Stromal cell of bone marrow (primary cell): ENCODE data around the gene C11orf98.
"Not testable (repeated sequence)": the region's sequence is repeated elsewhere in the genome, so short reads cannot be mapped to it uniquely, and the experiment has no call there.

Experiments
- DNase-seq: peaks from one replicate; pipeline ENCODE4 v3.0.0-alpha.2; 2012; ENCODE audit warnings: low read depth

The C11orf98 gene

GRCh38 chr11:62650283-62650682 is 14.7 kb downstream of the C11orf98 start:
- not testable (repeated sequence) for DNase-seq

- DNase-seq, result no peak
Observed at GRCh38 chr11:62649486-62649885, 15.5 kb downstream of the C11orf98 start.

DNA sequence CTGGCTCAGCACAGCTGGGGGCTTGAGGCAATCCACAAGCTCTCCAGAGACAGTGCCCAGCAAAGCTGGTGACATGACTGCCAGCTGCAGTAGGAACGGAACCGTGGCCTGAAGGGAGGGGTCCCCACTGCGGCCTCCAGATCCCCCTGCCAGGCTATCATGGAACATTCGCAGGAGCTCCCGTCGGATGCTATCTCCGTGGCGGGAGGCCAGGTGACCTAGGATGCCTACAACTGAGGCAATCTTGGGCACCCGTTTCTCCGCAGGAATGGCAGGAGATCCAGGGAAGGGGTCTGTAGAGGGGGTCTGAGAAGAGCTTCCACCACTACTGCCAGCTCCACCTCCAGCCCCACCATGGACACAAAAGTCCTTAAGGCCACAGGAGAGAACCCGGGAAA is 16.0 kb downstream of the C11orf98 start:
- no peak for DNase-seq

- no peak for DNase-seq
Observed at GRCh38 chr11:62648185-62648966, 16.6 kb downstream of the C11orf98 start.

GRCh38 chr11:62647609-62648005 is 17.4 kb downstream of the C11orf98 start:
- no peak for DNase-seq

GRCh38 chr11:62646825-62647608 is 18.0 kb downstream of the C11orf98 start:
- no peak for DNase-seq

DNA sequence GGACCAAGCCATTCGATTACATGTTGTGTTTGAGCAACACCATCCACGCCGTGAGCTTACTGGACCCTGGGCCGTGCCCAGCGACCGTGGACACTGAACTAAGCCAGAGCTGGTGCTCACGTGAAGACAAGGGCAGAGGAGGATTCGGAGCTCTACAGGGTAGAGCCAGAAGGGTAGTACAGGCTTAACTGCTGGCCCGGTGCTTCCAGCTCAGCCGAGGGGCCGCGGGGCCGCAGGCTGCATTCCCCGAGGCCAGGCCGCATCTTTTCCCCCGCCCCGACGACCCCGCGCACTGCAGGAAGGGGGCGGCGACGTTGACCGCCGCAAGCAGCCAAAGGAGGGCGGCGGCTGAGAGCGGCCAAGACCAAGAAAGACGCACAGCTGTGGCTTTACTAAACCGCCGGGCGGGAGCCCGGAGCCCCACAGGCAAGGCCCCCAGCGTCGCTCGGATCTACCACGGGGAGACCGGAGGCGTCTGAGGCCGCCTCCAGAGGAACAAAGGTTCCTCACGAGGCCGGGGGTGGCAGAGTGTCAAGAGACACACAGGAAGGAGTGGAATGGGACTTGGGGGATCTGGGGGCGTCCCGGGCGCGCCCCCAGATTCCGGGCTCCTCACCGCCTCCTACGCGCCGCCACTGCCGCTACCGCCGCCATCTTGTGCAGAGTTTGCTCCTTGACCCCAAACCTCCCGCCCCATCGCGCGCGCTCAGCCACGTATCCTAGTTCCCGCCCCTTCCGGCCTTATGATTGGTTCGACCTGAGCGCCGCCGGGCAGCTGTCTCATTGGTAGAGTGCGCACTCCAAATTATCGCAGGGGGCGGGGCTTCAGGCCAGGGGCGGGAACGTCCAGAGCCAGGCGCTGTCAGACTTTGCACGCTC is 18.8 kb downstream of the C11orf98 start, which contains the start of gene GANAB:
GANAB (minus strand) TSS at position 668 of the 879 bp plus-strand sequence; CDS start at position 654, 14 bp downstream.
- peak; percentile 98 for DNase-seq

DNA sequence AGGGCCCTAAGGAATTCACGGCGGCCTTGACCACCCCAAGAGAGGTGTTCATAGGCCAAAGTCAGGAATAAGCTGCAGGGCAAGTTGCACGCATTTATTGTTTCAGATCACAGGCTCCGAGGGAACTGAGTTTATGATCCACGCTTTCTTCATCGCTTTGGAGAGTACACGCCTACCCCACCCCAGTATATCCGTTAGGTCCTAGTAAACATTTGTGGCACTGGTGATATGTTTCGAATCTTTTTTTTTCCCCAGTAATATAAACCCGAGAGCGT is 19.4 kb downstream of the C11orf98 start:
- DNase-seq, result no peak

- no peak for DNase-seq
Observed at GRCh38 chr11:62644220-62644619, 20.8 kb downstream of the C11orf98 start.

GRCh38 chr11:62632492-62632891 is 32.5 kb downstream of the C11orf98 start:
- no peak for DNase-seq

DNA sequence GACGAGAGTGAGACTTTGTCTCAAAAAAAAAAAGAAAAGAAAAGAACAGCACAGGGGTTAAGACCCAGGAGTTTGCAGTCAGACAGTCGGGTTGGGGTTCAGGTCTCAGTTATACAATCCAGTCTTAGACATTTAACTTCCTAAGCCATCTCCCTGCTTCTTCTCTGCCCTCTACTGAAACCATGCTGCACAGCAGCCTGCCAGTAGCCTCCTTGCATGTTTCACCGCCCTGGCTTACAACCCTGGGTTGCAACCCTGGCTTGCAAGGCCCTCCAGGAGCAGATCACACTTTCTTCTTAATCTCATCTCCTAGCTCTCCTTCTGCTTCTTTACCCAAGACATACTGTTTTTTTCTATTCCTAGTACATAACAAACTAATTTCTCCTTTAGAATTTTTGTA is 37.3 kb downstream of the C11orf98 start:
- DNase-seq, result no peak

DNA sequence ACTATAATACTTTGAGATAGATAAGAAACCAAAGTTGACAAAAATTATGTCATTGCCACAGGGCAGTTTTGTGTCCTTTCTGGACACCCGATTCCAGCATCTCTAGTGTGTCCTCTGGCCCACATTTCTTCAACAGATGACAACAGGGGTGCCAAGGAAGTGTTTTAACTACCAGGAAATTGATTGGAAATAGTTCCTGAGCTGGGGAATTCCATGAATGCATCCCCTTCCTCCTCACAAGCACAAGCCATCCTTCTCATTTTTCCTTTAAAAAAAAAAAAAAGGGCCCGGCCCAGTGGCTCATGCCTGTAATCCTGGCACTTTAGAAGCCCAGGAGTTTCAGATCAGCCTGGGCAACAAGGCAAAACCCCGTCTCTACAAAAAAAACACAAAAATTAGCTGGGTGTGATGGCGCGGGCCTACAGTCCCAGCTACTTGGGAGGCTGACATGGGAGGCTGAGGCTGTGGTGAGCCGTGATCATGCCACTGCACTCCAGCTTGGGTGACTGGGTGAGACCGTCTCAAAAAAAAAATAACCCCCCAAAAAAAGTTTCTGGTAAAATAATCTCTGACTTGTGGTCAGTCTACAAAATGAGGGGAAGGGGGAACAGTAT is 42.4 kb downstream of the C11orf98 start:
- no peak for DNase-seq

GRCh38 chr11:62621567-62622470 is 43.2 kb downstream of the C11orf98 start, which contains the start of gene B3GAT3:
TSS of gene B3GAT3 (minus strand) at chr11:62621986. CDS start at chr11:62621947, 39 bp downstream.
- peak; percentile 96 for DNase-seq

GRCh38 chr11:62621027-62621566 is 43.9 kb downstream of the C11orf98 start:
- DNase-seq, result no peak

GRCh38 chr11:62616957-62617356 is 48.1 kb downstream of the C11orf98 start:
- not testable (repeated sequence) for DNase-seq

GRCh38 chr11:62615521-62615920 is 49.5 kb downstream of the C11orf98 start:
- DNase-seq, result no peak

DNA sequence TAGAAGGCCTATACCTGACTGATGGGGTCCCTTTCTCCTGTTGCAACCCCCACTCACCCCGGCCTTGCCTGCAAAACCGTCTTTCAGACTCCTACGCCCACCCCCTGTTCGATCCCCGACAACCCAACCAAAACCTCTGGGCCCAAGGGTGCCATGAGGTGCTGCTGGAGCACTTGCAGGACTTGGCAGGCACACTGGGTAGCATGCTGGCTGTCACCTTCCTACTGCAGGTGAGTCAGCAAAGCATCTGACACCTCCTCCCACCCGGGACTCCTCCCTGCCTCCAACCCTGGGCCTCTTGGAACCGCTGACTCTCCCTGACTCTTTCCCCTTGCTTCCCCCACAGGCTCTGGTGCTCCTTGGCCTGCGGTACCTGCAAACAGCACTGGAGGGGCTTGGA is 50.7 kb downstream of the C11orf98 start:
- DNase-seq, result no peak

- no peak for DNase-seq
Observed at GRCh38 chr11:62613291-62613778, 51.7 kb downstream of the C11orf98 start.
